ENCODE data around the gene SURF2.
"Not testable (repeated sequence)": the region's sequence is repeated elsewhere in the genome, so short reads cannot be mapped to it uniquely, and the experiment has no call there.

DNA sequence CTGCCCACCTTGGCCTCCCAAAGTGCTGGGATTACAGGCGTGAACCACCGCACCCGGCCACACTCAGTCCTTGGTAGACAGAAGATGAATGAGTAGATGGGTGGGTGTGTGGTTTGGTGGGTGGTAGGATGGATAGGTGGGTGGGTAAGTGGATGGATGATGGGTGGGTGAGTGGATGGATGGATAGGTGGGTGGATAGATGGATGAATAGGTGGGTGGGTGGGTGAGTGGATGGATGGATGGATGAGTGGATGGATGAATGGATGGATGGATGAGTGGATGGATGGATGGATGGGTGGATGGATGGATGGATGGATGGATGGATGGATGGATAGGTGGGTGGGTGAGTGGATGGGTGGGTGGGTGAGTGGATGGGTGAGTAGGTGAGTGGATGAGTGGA is 36.0 kb downstream of the SURF2 start:
- TF ChIP-seq, protein P1, sequence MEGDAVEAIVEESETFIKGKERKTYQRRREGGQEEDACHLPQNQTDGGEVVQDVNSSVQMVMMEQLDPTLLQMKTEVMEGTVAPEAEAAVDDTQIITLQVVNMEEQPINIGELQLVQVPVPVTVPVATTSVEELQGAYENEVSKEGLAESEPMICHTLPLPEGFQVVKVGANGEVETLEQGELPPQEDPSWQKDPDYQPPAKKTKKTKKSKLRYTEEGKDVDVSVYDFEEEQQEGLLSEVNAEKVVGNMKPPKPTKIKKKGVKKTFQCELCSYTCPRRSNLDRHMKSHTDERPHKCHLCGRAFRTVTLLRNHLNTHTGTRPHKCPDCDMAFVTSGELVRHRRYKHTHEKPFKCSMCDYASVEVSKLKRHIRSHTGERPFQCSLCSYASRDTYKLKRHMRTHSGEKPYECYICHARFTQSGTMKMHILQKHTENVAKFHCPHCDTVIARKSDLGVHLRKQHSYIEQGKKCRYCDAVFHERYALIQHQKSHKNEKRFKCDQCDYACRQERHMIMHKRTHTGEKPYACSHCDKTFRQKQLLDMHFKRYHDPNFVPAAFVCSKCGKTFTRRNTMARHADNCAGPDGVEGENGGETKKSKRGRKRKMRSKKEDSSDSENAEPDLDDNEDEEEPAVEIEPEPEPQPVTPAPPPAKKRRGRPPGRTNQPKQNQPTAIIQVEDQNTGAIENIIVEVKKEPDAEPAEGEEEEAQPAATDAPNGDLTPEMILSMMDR (IDR thresholded peaks at IDR 0.05), result not testable (repeated sequence)
- TF ChIP-seq POLR2A (IDR thresholded peaks at IDR 0.05), result not testable (repeated sequence)
